Epithelial cell of proximal tubule (primary cell): ENCODE results near the gene PSME3IP1. TPM values are rescaled to one million over a fixed set of nuclear protein-coding genes. Genes with fewer than 3 reads are reported as not detected.

Source experiments
- DNase-seq: peaks from one replicate; pipeline ENCODE4 v3.0.0-alpha.2; 2011; ENCODE audit warnings: low read depth
- H3K4me3 ChIP-seq: 2 replicates; pipeline ENCODE4 v1.5.1; 2011; ENCODE audit warnings: low read depth, mild to moderate bottlenecking, low read length
- total RNA-seq: library from RNA; depleted of rRNA; stranded (reverse); fragments of >200 nt; gene quantifications from 2 replicates; pipeline ENCODE4 v1.2.3, GENCODE V29; 2015
- TF ChIP-seq, protein P1 (sequence below): conservative IDR thresholded peaks from 2 replicates; pipeline ENCODE4 v1.5.1; 2012; ENCODE audit warnings: low read depth, mild to moderate bottlenecking, low read length

PSME3IP1 gene
- total RNA-seq, 1 donor from 2014 or later, result 105 TPM

DNA sequence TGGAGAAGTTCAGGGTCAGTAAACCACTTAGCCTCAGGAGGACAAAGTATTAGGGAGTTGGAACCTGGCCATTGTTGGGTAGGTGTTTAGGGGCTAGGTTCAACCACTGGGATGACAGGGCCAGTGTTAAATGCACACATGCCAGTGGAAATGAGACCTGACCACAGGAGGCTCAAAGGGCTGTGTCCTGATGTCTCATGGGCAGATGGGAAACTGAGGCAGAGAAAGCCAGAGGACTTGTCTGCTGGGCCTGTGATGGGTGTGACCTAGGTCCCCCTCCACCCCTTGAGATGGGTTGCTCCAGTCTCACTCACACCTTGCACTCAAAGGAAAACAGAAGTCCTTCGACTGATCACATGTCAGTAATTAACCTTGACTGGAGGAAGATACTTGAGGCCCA, 77.4 kb downstream of the PSME3IP1 start:
- no peak for DNase-seq
- H3K4me3 ChIP-seq, result no peak overlapping the region
- TF ChIP-seq, protein P1, sequence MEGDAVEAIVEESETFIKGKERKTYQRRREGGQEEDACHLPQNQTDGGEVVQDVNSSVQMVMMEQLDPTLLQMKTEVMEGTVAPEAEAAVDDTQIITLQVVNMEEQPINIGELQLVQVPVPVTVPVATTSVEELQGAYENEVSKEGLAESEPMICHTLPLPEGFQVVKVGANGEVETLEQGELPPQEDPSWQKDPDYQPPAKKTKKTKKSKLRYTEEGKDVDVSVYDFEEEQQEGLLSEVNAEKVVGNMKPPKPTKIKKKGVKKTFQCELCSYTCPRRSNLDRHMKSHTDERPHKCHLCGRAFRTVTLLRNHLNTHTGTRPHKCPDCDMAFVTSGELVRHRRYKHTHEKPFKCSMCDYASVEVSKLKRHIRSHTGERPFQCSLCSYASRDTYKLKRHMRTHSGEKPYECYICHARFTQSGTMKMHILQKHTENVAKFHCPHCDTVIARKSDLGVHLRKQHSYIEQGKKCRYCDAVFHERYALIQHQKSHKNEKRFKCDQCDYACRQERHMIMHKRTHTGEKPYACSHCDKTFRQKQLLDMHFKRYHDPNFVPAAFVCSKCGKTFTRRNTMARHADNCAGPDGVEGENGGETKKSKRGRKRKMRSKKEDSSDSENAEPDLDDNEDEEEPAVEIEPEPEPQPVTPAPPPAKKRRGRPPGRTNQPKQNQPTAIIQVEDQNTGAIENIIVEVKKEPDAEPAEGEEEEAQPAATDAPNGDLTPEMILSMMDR, result no peak

DNA sequence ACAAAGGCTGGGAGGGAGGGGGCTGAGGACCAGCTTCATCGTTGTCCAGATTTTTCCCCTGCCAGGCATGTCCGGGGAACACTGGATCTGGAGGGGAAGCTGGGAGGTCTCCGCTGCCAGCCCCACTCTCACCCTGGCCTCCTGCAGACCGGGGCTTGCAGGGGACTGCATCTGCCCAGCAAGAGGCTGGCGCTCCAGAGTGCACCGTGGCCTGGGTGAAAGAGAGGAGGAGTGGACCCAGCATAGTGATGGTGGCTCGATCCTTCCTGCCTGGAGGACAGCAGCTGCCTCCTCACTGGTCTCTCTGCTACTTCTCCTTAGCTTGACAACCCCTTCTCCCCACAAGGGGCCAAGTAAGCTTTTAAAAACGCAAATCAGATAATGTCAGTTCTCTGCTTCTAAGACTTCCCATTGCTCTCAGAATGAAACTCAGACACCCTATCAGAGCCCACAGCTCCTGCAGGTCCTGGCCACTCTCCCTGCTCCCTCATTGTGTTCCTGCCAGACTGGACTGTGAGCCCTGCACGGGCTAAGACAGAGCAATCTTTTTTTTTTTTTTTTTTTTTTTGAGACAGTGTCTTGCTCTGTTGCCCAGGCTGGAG, 78.4 kb downstream of the PSME3IP1 start:
- DNase-seq, result no peak
- H3K4me3 ChIP-seq, result no peak overlapping the region
- TF ChIP-seq, protein P1, result no peak

DNA sequence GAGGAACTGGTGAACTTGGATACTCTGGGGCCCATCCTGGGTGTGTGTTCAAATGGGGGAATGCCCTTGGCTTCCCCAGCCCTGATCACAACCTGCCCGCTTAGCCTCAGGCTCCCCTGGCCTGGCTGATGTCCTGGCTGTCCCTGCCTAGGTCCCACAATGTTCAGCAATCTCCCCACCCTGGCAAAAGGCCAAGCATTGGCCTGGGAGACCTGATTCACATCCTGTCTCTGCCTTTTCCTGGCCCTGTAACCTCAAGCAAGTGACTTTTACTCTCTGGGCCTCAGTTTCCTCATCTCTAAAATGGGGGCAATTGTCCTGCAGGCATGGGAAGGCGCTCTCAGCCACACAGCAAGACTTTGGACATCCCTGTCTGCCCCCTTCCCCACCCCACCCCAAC, 79.1 kb downstream of the PSME3IP1 start:
- TF ChIP-seq, protein P1, result no peak
- DNase-seq, result no peak
- no peak overlapping the region for H3K4me3 ChIP-seq

DNA sequence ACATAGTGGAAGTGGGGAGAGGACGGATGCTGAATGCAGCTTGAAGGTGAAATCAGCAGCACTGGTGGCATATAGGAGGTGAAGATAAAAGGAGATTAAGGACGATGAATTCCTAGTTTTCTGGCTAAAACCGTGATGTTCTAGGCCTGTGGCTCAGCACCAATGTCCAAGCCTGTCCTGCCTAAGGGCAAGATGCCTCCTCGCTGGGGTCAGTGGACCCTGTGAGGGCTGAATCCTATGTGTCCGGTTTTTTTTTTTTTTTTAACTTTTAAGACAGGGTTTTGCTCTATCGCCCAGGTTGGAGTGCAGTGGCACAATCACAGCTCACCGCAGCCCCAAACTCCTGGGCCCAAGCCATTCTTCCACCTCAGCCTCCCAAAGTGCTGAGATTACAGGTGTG, 80.7 kb downstream of the PSME3IP1 start:
- H3K4me3 ChIP-seq, result no peak overlapping the region
- no peak for DNase-seq
- TF ChIP-seq, protein P1, result no peak

DNA sequence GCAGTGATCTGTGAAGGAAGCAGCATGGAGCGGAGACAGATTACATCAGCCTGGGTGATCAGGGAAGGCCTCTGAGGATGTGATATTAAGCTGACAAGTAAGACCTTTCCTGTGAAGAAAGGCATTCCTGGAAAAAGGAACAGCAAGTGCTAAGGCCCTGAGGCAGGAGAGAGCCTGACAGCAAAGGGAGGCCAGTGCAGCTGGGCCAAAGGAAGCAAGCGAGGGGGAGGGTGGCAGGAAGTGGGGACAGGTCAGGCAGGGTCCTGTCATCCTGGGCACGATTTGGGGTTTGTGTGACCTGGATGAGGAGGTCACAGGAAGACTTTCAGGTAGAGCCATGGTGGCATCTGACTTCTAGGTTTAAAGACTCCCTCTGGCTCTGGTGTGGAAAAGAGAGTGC, 81.1 kb downstream of the PSME3IP1 start:
- TF ChIP-seq, protein P1, result no peak
- H3K4me3 ChIP-seq, result no peak overlapping the region
- DNase-seq, result no peak

DNA sequence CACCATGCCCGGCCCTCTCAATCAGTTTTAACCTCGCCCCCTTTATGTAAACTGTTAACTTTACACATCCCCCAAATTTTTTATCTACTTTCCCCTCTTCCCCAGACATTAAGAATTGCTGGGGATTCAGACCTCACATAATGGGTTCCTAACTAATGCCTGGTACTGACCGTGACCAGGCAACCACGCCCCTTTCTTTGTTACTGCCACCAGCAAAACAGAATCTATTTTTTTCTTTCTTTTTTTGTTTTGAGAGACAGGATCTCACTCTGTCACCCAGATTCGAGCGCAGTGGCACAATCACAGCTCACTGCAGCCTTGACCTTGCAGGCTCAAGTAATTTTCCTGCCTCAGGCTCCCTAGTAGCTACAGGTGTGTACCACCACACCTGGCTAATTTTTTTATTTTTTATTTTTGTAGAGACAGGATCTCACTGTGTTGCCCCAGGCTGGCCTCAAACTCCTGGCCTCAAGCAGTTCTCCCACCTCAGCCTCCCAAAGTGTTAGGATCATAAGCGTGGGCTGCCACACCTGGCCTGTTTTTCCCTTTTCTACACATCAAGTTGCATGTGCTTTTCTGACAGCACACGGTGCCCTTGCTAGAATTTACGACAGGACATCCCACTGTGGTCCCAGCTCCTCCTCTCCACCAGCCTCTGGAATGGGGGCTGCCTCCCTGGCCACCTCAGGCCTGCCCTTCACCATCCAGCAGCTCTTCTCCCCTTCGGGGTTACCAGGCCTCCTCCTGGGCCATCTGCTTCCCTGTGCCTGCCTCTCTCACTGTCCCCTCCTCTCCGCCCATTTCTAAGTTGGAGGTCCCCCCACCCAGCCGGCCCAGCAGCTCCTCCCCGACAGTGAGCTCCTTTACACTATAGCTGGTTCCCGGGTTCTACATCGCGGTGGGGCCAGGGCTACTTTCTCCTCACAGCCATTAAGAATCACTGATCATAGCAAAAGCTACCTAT, 82.7 kb downstream of the PSME3IP1 start:
- no peak overlapping the region for H3K4me3 ChIP-seq
- DNase-seq, result no peak
- TF ChIP-seq, protein P1, result no peak

Other genes starting within 250 kb of the PSME3IP1 start
- gene CETP, start 224.1 kb downstream of the PSME3IP1 start, total RNA-seq, result not detected in 2 replicates
- 3.8 and 4.5 TPM in 2 replicates for gene NLRC5, start 196.5 kb downstream of the PSME3IP1 start, total RNA-seq
- 44.9 and 50.2 TPM in 2 replicates for gene CPNE2, start 93.5 kb downstream of the PSME3IP1 start, total RNA-seq
- 28.6 and 46.5 TPM in 2 replicates for gene RSPRY1, start 290 bp upstream of the PSME3IP1 start, total RNA-seq
- 44.6 and 55.7 TPM in 2 replicates for gene ARL2BP, start 59.2 kb upstream of the PSME3IP1 start, total RNA-seq
- gene PLLP, start 98.6 kb upstream of the PSME3IP1 start, total RNA-seq, result 2.5 and 6.1 TPM in 2 replicates
- not detected in 2 replicates for gene CCL22, start 172.7 kb upstream of the PSME3IP1 start, total RNA-seq
- 6.4 and 13.5 TPM in 2 replicates for gene CX3CL1, start 186.5 kb upstream of the PSME3IP1 start, total RNA-seq
- gene CCL17, start 218.7 kb upstream of the PSME3IP1 start, total RNA-seq, result not detected in 2 replicates